Brain microvascular endothelial cell (primary cell): ENCODE results near the gene ARHGAP21.

Source experiments
- DNase-seq: peaks from one replicate; pipeline ENCODE4 v3.0.0-alpha.2; 2020
- H3K27ac ChIP-seq: fragments of 250-450 bp; sonication (Bioruptor Pico); 2 replicates; pipeline ENCODE4 v1.5.1; 2020; ENCODE audit warnings: mild to moderate bottlenecking, moderate library complexity
- H3K27me3 ChIP-seq: fragments of 250-450 bp; sonication (Bioruptor Pico); replicated peaks from 2 replicates; pipeline ENCODE4 v1.5.1; 2020; ENCODE audit warnings: mild to moderate bottlenecking
- H3K36me3 ChIP-seq: fragments of 250-450 bp; sonication (Bioruptor Pico); replicated peaks from 2 replicates; pipeline ENCODE4 v1.5.1; 2020; ENCODE audit warnings: mild to moderate bottlenecking
- H3K4me3 ChIP-seq: 2 replicates; pipeline ENCODE4 v1.5.1; 2011; ENCODE audit warnings: low read depth, mild to moderate bottlenecking, control low read depth, low read length, moderate library complexity
- in situ Hi-C: cut with HindIII; loops from 2 replicates; pipeline ENCODE4 v1.10.0; 2017; ENCODE audit warnings: low sequenced_read_pairs, low pct_ligation_motif_present
- TF ChIP-seq, protein P1 (sequence below): IDR thresholded peaks from 2 replicates; pipeline ENCODE4 v1.5.1; 2011; ENCODE audit warnings: low read depth, mild to moderate bottlenecking, moderate library complexity, low read length, control low read depth, inconsistent platforms; ENCODE audit errors: missing control alignments

The ARHGAP21 gene

DNA sequence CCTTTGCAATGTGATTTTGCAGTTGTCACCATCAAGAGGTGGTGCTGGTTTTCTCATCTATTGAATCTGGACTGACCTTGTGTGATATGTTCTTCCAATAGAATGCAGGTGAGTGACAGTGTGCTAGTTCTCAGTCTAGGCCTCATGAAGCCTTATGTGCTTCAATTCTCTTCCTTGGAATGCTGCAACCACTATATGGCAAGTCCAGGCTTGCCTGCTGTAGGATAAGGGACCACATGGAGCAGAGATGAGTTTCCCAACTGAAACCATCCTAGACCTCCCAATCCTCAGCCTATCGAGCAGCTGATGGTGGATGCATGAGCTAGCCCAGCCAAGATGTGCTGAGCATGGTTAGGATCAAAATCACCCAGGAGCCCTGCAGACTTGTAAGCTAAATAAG, 32.6 kb upstream of the ARHGAP21 start:
- in situ Hi-C loops, result no loop called here
- DNase-seq, result no peak

DNA sequence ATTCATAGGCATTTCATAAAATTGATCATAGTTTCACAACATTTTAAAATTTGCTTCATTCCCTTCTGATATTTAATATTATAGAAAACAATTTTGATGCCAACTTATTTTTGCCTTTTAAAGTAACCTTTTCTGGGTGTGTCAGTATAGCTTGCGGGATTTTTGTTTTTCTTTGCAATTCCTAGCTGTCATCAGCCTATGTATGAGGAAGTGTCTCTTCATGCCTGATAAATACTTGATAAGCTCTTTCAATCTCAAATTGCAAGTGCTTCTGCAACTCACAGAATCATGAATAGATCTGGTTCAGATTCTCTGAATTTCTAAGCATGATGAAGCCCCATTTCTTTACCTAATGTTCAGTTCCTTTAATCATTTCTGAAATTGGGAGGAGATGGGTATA, 28.0 kb upstream of the ARHGAP21 start:
- no peaks in the 10 kb centered on the region for H3K27me3 ChIP-seq
- no peaks in the 10 kb centered on the region for H3K36me3 ChIP-seq
- TF ChIP-seq, protein P1, sequence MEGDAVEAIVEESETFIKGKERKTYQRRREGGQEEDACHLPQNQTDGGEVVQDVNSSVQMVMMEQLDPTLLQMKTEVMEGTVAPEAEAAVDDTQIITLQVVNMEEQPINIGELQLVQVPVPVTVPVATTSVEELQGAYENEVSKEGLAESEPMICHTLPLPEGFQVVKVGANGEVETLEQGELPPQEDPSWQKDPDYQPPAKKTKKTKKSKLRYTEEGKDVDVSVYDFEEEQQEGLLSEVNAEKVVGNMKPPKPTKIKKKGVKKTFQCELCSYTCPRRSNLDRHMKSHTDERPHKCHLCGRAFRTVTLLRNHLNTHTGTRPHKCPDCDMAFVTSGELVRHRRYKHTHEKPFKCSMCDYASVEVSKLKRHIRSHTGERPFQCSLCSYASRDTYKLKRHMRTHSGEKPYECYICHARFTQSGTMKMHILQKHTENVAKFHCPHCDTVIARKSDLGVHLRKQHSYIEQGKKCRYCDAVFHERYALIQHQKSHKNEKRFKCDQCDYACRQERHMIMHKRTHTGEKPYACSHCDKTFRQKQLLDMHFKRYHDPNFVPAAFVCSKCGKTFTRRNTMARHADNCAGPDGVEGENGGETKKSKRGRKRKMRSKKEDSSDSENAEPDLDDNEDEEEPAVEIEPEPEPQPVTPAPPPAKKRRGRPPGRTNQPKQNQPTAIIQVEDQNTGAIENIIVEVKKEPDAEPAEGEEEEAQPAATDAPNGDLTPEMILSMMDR, result no peak
- no peak for DNase-seq
- no peak overlapping the region for H3K4me3 ChIP-seq
- in situ Hi-C loops, result no loop called here
- H3K27ac ChIP-seq, result no peak overlapping the region

More for the DNA sequence above, 32.6 kb upstream of the ARHGAP21 start:
- H3K4me3 ChIP-seq, result no peak overlapping the region
- TF ChIP-seq, protein P1, result no peak
- no peaks in the 10 kb centered on the region for H3K36me3 ChIP-seq
- no peak overlapping the region for H3K27ac ChIP-seq
- H3K27me3 ChIP-seq, result no peaks in the 10 kb centered on the region

DNA sequence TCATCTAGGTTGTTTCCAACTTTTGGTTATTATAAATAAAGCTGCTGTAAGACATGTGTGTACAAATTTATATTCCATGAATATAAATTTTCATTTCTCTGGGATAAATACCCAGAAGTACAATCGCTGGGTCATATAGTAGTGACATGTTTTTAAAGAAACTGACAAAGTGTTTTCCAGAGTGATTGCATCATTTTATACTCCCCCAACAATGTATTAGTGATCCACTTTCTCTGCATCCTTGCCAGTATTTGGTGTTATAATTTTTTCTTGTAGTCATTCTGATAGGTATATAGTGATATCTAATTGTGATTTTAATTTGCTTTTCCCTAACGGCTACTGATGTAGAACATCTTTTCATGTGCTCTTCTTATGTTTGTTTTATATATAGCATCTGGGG, 27.0 kb upstream of the ARHGAP21 start:
- H3K36me3 ChIP-seq, result no peaks in the 10 kb centered on the region
- no peaks in the 10 kb centered on the region for H3K27me3 ChIP-seq
- DNase-seq, result no peak
- no peak overlapping the region for H3K27ac ChIP-seq
- H3K4me3 ChIP-seq, result no peak overlapping the region
- TF ChIP-seq, protein P1, result no peak
- in situ Hi-C loops, result no loop called here

DNA sequence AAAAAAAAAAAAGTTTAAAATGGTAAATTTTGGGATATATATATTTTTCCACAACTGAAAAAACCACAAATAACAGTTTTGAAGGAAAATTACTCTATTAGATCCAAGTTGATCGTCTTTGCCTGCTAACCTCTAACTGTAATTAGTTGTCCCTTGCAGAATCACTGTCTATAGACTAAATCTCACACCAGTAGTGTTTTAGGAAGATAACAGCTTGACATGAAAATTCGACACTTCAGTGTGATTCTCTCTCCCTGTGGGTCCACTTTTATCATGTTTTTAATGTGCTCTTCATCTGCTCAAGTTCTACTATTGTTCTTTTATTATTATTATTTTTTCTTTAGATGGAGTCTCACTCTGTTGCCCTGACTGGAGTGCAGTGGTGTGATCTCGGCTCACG, 24.5 kb upstream of the ARHGAP21 start:
- Histone ChIP-seq H3K27me3 (no peaks in the 10 kb centered on the region), H3K27ac (no peak overlapping the region), H3K4me3 (no peak overlapping the region), H3K36me3 (no peaks in the 10 kb centered on the region)
- TF ChIP-seq, protein P1, result no peak
- DNase-seq, result no peak
- in situ Hi-C loops, result no loop called here

GRCh38 chr10:24744946-24745345, 21.3 kb upstream of the ARHGAP21 start:
- Histone ChIP-seq H3K27ac (no peak overlapping the region), H3K36me3 (no peaks in the 10 kb centered on the region), H3K27me3 (no peaks in the 10 kb centered on the region), H3K4me3 (no peak overlapping the region)
- DNase-seq, result no peak
- TF ChIP-seq, protein P1, result no peak
- in situ Hi-C loops, result no loop called here

DNA sequence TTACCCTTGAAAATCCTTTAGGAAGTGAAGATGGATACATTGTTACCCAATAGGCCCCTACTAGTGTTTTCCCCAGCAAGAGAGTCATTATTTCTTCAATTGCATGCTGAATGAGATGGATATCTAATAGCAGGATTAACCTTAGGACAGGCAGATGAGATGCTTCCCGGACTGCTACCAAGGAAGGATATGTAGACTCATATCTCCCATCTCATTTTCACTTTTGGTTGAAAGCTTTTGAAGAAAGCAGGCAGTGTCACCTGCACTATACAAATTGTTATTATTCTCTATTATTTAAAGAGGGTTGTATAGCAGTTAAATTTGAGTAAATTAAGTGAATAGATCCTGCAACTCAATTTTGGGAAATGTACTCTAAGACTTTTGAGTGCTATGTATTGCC, 17.0 kb upstream of the ARHGAP21 start:
- Histone ChIP-seq H3K27ac (no peak overlapping the region), H3K27me3 (no peaks in the 10 kb centered on the region), H3K36me3 (no peaks in the 10 kb centered on the region), H3K4me3 (no peak overlapping the region)
- TF ChIP-seq, protein P1, result no peak
- DNase-seq, result no peak
- in situ Hi-C loops, result no loop called here
